ENCODE measurements around the gene PRR35. TPM values are rescaled to one million over a fixed set of nuclear protein-coding genes. Genes with fewer than 3 reads are reported as not detected.
A peak's percentile ranks its signal among the peaks of the same experiment; 100 is the strongest.

The PRR35 gene
- total and polyA plus RNA-seq, 2 experiments from 2014 or later = 0.66 TPM; not detected in 1

GRCh38 chr16:566475-567372, 6.5 kb downstream of the PRR35 start, which contains the start of gene NHLRC4:
Gene NHLRC4, plus strand, starts transcription at chr16:567005. Its CDS starts 1,043 bp downstream, at chr16:568048.
- H3K27ac ChIP-seq = peak within 1 kb of the TSS; percentile 60

DNA sequence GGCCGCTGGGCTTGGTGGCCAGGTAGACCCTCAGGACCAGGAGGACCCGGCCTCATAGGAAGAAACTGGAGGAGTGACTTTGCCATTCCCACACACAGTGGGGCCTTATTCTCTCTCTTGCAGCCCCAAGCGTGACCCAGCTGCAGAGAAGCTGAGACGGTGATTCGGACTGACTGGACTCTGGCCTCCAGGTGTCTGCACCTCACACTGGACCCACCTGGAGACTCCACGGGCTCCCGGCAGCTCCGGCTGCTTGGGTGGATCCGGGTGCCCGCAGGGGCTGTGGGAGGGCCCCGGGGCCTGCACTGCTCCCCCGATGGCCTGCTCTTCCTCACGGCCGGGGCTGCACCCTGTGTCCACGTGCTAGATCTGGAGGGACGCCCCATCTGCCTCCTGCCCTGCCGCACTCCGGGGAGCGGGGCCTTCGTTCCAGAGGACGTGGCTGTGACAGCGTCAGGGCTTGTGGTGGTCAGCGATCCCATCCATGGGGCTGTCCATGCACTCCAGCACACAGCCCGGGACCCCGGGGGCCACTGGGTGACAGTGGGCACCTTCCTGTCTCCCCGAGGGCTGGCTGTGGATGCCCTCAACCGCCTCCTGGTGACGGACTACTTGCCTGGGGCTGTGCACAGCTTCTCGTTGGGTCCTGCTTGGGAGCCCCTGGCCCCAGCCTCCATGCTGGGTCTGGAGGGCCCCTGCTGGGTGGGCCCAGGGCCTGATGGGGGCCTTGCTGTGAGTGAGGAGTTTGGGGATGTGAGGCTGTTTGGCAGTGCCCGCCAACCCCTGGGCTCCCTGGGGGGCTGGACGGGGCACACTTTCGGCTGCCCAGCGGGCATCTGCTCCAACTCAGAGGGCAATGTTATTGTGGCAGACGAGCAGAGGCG, 7.4 kb downstream of the PRR35 start:
- TF ChIP-seq CTCF (IDR thresholded peaks at IDR 0.05; ENCODE audit: low read depth, low read length) = no peak
- H3K9me3 ChIP-seq (ENCODE audit: low read depth) = no peaks in the 10 kb centered on the region
- no peak for DNase-seq (ENCODE audit: low read depth in 1 of 2, low spot score in 1 of 2)
- H3K27ac ChIP-seq = peak overlapping the region; percentile 60
- H3K4me1 ChIP-seq (ENCODE audit: low read depth) = peaks cover 32% of the 10 kb centered on the region
- H3K27me3 ChIP-seq = no peaks in the 10 kb centered on the region
- H3K36me3 ChIP-seq = no peaks in the 10 kb centered on the region
- no peak overlapping the region for H3K4me3 ChIP-seq

More at GRCh38 chr16:566475-567372, 6.5 kb downstream of the PRR35 start, which contains the start of gene NHLRC4:
- no peak within 1 kb of the TSS for H3K4me3 ChIP-seq
- H3K36me3 ChIP-seq = no peaks in the 10 kb centered on the region
- DNase-seq (ENCODE audit: low read depth in 1 of 2, low spot score in 1 of 2) = peak; percentile 70 to 86
- H3K27me3 ChIP-seq = peaks cover 6% of the 10 kb centered on the region
- no peak for TF ChIP-seq CTCF (IDR thresholded peaks at IDR 0.05; ENCODE audit: low read depth, low read length)
- peaks cover 32% of the 10 kb centered on the region for H3K4me1 ChIP-seq (ENCODE audit: low read depth)
- no peaks in the 10 kb centered on the region for H3K9me3 ChIP-seq (ENCODE audit: low read depth)

GRCh38 chr16:568401-569258, 8.4 kb downstream of the PRR35 start:
- peaks cover 32% of the 10 kb centered on the region for H3K4me1 ChIP-seq (ENCODE audit: low read depth)
- H3K4me3 ChIP-seq = no peak overlapping the region
- DNase-seq (ENCODE audit: low read depth in 1 of 2, low spot score in 1 of 2) = no peak
- H3K9me3 ChIP-seq (ENCODE audit: low read depth) = no peaks in the 10 kb centered on the region
- H3K27ac ChIP-seq = no peak overlapping the region
- no peaks in the 10 kb centered on the region for H3K36me3 ChIP-seq
- no peaks in the 10 kb centered on the region for H3K27me3 ChIP-seq
- TF ChIP-seq CTCF (IDR thresholded peaks at IDR 0.05; ENCODE audit: low read depth, low read length) = no peak

DNA sequence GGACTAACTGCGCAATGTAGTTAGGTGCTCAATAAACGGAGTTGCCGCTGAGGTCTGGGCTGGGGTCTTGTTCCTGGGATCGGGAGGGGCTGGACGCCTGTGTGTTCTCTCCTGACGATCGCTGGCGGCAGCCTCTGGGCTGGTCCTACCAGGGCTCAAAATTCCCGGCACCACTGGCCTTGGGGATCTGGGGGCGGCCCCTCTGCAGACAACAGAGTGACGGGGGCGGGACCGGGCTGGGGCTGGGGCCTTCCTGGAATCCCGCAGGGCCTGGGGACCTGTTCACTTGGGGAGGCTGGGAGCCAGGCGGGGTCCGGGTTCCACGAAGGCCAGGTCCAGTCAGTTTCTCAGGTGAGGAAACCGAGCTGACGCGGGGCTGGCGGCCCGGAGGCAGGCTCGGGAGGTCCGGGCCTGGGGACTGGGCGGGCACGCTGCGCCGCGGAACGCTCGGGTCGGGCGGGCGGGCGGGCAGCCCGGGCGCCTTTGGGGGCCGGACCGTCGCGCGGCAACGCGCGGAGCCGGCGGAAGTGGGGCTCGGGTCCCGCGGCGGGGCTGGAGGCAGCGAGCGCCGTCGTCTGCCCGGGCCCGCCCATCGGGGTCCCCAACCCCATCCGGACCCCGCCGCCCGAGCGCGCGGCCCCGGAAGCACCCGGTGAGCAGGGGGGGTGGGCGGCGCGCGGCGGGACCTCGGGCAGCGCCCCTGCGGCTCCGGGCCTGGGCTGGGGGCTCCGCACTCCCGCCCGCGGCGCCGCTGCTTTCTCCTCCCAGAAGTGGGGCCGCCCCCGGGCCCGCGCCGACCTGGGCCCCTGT, 9.5 kb downstream of the PRR35 start, which contains the start of gene PIGQ:
TSS of gene PIGQ (plus strand) at position 524 of the 810 bp plus-strand sequence. CDS start 4,107 bp downstream, outside the sequence.
- no peaks in the 10 kb centered on the region for H3K27me3 ChIP-seq
- no peaks in the 10 kb centered on the region for H3K36me3 ChIP-seq
- peak; percentile 69 to 77 for DNase-seq (ENCODE audit: low read depth in 1 of 2, low spot score in 1 of 2)
- peak within 1 kb of the TSS; percentile 88 for H3K27ac ChIP-seq
- H3K4me3 ChIP-seq = peak within 1 kb of the TSS; percentile 100
- H3K9me3 ChIP-seq (ENCODE audit: low read depth) = no peaks in the 10 kb centered on the region
- peaks cover 30% of the 10 kb centered on the region for H3K4me1 ChIP-seq (ENCODE audit: low read depth)
- no peak for TF ChIP-seq CTCF (IDR thresholded peaks at IDR 0.05; ENCODE audit: low read depth, low read length)

Data from cardiac muscle cell (in vitro differentiated cells and primary cell).